ENCODE results near the gene FGFBP2.
"Not testable (repeated sequence)": the region's sequence is repeated elsewhere in the genome, so short reads cannot be mapped to it uniquely, and the experiment has no call there.

FGFBP2 gene

DNA sequence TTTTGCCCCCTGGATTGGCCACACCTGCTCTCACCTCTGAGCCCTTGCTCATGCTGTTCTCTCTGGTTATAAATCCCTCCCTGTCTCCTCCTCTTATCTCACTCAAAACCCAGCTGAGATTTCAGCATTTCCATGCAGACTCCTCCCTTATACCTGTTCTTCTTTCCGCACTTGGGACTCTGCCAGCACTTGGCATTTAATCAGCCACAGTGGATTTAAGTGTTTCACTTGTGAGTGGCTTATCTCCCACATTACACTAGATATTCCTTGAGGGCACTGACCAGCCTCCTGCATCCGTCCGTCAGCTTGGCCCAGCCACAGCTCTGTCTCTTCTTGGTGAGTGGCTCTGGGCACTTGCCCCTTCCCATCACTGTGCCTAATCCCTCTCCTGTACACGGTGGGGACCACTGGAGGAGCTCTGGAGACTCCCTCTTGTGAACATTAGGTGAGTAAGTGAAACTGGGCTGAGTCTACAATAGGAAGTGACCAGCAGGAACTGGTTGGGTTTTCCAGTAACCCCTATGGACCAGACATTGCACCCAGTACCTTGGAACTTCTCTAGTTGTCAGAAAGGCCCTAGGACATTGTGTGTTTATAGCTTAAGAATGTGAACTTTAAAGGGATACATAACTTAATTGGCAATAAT lies 44.4 kb downstream of the FGFBP2 start:
- no peaks in the 10 kb centered on the region for H3K9me2 ChIP-seq (replicated peaks; ENCODE audit: low read depth, low read length)
- TF ChIP-seq EZH2phosphoT487 (IDR thresholded peaks at IDR 0.05; ENCODE audit: borderline replicate concordance) = no peak
- TF ChIP-seq, protein P1, sequence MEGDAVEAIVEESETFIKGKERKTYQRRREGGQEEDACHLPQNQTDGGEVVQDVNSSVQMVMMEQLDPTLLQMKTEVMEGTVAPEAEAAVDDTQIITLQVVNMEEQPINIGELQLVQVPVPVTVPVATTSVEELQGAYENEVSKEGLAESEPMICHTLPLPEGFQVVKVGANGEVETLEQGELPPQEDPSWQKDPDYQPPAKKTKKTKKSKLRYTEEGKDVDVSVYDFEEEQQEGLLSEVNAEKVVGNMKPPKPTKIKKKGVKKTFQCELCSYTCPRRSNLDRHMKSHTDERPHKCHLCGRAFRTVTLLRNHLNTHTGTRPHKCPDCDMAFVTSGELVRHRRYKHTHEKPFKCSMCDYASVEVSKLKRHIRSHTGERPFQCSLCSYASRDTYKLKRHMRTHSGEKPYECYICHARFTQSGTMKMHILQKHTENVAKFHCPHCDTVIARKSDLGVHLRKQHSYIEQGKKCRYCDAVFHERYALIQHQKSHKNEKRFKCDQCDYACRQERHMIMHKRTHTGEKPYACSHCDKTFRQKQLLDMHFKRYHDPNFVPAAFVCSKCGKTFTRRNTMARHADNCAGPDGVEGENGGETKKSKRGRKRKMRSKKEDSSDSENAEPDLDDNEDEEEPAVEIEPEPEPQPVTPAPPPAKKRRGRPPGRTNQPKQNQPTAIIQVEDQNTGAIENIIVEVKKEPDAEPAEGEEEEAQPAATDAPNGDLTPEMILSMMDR (conservative IDR thresholded peaks at IDR 0.05; ENCODE audit: low read length) = no peak
- no peaks in the 10 kb centered on the region for H3K4me1 ChIP-seq (ENCODE audit: insufficient read depth, low read length, poor library complexity, severe bottlenecking)
- no peak overlapping the region for H3K4me2 ChIP-seq (ENCODE audit: low read depth, low read length, poor library complexity, severe bottlenecking)
- H3K27me3 ChIP-seq (ENCODE audit: insufficient read depth, low read length, poor library complexity, severe bottlenecking) = no peaks in the 10 kb centered on the region
- H3K9me3 ChIP-seq (ENCODE audit: insufficient read depth, low read depth, low read length) = no peaks in the 10 kb centered on the region
- no peaks in the 10 kb centered on the region for H3F3A ChIP-seq (ENCODE audit: low read depth)
- H2AFZ ChIP-seq (ENCODE audit: low read length) = no peak overlapping the region
- no peak overlapping the region for H3K4me3 ChIP-seq (ENCODE audit: low read length, poor library complexity, severe bottlenecking)
- no peaks in the 10 kb centered on the region for H3K79me2 ChIP-seq (ENCODE audit: insufficient read depth, low read length)
- H3K9ac ChIP-seq (ENCODE audit: low read depth, low read length, poor library complexity, severe bottlenecking) = no peak overlapping the region
- H4K20me1 ChIP-seq (ENCODE audit: insufficient read depth, low read length, poor library complexity, severe bottlenecking) = no peaks in the 10 kb centered on the region
- H3K36me3 ChIP-seq (ENCODE audit: insufficient read depth, low read length) = no peaks in the 10 kb centered on the region

DNA sequence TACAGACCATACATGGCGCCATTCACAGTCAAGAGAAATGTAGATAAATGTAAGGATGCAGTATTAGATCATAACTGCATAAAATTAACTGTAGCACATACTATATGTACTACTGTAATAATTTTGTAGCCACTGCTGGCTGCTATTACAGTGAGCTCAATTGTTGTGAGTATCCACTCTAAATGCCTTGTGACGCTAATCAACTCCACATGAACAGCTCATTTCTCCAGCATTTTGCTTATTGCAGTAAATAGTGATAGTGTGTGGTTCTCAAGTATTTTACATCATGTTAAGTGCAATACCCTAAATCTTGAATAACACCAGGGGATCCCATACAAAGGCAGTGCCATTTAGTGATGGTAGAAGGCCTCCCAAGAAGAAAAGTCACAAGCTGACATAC lies 45.7 kb downstream of the FGFBP2 start:
- Histone ChIP-seq H3K4me1 (ENCODE audit: insufficient read depth, low read length, poor library complexity, severe bottlenecking) (no peaks in the 10 kb centered on the region), H3F3A (ENCODE audit: low read depth) (no peaks in the 10 kb centered on the region), H3K9me2 (replicated peaks; ENCODE audit: low read depth, low read length) (no peaks in the 10 kb centered on the region), H3K36me3 (ENCODE audit: insufficient read depth, low read length) (no peaks in the 10 kb centered on the region), H3K9me3 (ENCODE audit: insufficient read depth, low read depth, low read length) (no peaks in the 10 kb centered on the region), H3K4me2 (ENCODE audit: low read depth, low read length, poor library complexity, severe bottlenecking) (no peak overlapping the region), H3K27me3 (ENCODE audit: insufficient read depth, low read length, poor library complexity, severe bottlenecking) (no peaks in the 10 kb centered on the region), H4K20me1 (ENCODE audit: insufficient read depth, low read length, poor library complexity, severe bottlenecking) (no peaks in the 10 kb centered on the region), H3K4me3 (ENCODE audit: low read length, poor library complexity, severe bottlenecking) (no peak overlapping the region), H2AFZ (ENCODE audit: low read length) (no peak overlapping the region), H3K9ac (ENCODE audit: low read depth, low read length, poor library complexity, severe bottlenecking) (no peak overlapping the region), H3K79me2 (ENCODE audit: insufficient read depth, low read length) (no peaks in the 10 kb centered on the region)
- TF ChIP-seq EZH2phosphoT487 (IDR thresholded peaks at IDR 0.05; ENCODE audit: borderline replicate concordance) = no peak
- TF ChIP-seq, protein P1 (conservative IDR thresholded peaks at IDR 0.05; ENCODE audit: low read length) = no peak

DNA sequence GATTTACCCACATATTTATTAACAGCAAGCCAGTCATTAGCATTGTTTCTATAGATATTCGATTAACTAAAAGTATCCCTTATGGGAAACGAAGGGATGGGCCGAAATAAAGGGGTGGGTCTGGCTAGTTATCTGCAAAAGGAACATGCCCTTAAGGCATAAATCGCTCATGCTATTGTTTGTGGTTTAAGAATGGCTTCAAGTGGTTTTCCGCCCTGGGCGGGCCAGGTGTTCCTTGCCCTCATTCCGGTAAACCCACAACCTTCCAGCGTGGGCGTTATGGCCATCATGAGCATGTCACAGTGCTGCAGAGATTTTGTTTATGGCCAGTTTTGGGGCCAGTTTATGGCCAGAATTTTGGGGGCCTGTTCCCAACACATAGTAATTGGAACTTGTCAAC lies 46.6 kb downstream of the FGFBP2 start:
- not testable (repeated sequence) for H3F3A ChIP-seq (ENCODE audit: low read depth); H3K79me2 ChIP-seq (ENCODE audit: insufficient read depth, low read length); H3K9ac ChIP-seq (ENCODE audit: low read depth, low read length, poor library complexity, severe bottlenecking); H3K4me2 ChIP-seq (ENCODE audit: low read depth, low read length, poor library complexity, severe bottlenecking); H3K27me3 ChIP-seq (ENCODE audit: insufficient read depth, low read length, poor library complexity, severe bottlenecking); H2AFZ ChIP-seq (ENCODE audit: low read length); H4K20me1 ChIP-seq (ENCODE audit: insufficient read depth, low read length, poor library complexity, severe bottlenecking); H3K36me3 ChIP-seq (ENCODE audit: insufficient read depth, low read length); H3K4me3 ChIP-seq (ENCODE audit: low read length, poor library complexity, severe bottlenecking); H3K9me3 ChIP-seq (ENCODE audit: insufficient read depth, low read depth, low read length); H3K9me2 ChIP-seq (replicated peaks; ENCODE audit: low read depth, low read length); H3K4me1 ChIP-seq (ENCODE audit: insufficient read depth, low read length, poor library complexity, severe bottlenecking)

DNA sequence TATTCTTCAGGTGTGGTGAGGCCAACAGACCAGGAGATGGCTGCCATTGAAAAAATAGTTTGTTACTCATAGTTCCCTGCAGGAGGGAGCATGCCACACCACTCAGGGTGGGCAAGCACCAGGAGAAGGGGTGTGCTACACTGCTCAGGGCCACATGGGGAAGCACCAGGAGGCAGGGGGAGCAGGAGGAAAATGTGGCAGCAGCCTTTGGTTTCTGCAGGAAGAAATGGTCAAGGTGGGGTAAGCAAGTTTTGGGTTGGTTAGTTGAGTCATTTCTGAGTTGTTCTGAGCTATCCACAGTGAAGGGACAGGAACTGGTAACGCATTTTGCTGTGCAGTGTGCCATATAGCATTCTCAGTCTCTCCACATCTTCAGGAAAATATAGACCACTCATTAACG lies 48.2 kb downstream of the FGFBP2 start:
- H3K9me2 ChIP-seq (replicated peaks; ENCODE audit: low read depth, low read length) = no peaks in the 10 kb centered on the region
- H3K9ac ChIP-seq (ENCODE audit: low read depth, low read length, poor library complexity, severe bottlenecking) = no peak overlapping the region
- H3K79me2 ChIP-seq (ENCODE audit: insufficient read depth, low read length) = no peaks in the 10 kb centered on the region
- TF ChIP-seq, protein P1 (conservative IDR thresholded peaks at IDR 0.05; ENCODE audit: low read length) = no peak
- no peak for TF ChIP-seq EZH2phosphoT487 (IDR thresholded peaks at IDR 0.05; ENCODE audit: borderline replicate concordance)
- no peaks in the 10 kb centered on the region for H3K27me3 ChIP-seq (ENCODE audit: insufficient read depth, low read length, poor library complexity, severe bottlenecking)
- no peaks in the 10 kb centered on the region for H3K36me3 ChIP-seq (ENCODE audit: insufficient read depth, low read length)
- H3K9me3 ChIP-seq (ENCODE audit: insufficient read depth, low read depth, low read length) = no peaks in the 10 kb centered on the region
- H2AFZ ChIP-seq (ENCODE audit: low read length) = no peak overlapping the region
- no peaks in the 10 kb centered on the region for H4K20me1 ChIP-seq (ENCODE audit: insufficient read depth, low read length, poor library complexity, severe bottlenecking)
- H3K4me3 ChIP-seq (ENCODE audit: low read length, poor library complexity, severe bottlenecking) = no peak overlapping the region
- no peak overlapping the region for H3K4me2 ChIP-seq (ENCODE audit: low read depth, low read length, poor library complexity, severe bottlenecking)
- H3F3A ChIP-seq (ENCODE audit: low read depth) = no peaks in the 10 kb centered on the region
- H3K4me1 ChIP-seq (ENCODE audit: insufficient read depth, low read length, poor library complexity, severe bottlenecking) = no peaks in the 10 kb centered on the region

Data from Loucy (cell line).